Myocyte (in vitro differentiated cells): ENCODE results near the gene ZBTB43. TPM values are rescaled to one million over a fixed set of nuclear protein-coding genes. Genes with fewer than 3 reads are reported as not detected.
"Not testable (repeated sequence)": the region's sequence is repeated elsewhere in the genome, so short reads cannot be mapped to it uniquely, and the experiment has no call there.

Source experiments
- DNase-seq: peaks from one replicate; pipeline ENCODE4 v3.0.0-alpha.2; 2012; ENCODE audit warnings: low read depth
- polyA plus RNA-seq: library from polyadenylated mRNA; unstranded; fragments of >200 nt; gene quantifications from one replicate; pipeline ENCODE4 v1.2.1, GENCODE V29; 2012; ENCODE audit warnings: missing spikeins
- total RNA-seq: library from RNA; depleted of rRNA; stranded (reverse); fragments of >200 nt; gene quantifications from 2 replicates; pipeline ENCODE4 v1.2.3, GENCODE V29; 2014

ZBTB43 gene
- total RNA-seq, result 40.8 and 42.7 TPM in 2 replicates
- polyA plus RNA-seq, result 18.8 TPM

DNA sequence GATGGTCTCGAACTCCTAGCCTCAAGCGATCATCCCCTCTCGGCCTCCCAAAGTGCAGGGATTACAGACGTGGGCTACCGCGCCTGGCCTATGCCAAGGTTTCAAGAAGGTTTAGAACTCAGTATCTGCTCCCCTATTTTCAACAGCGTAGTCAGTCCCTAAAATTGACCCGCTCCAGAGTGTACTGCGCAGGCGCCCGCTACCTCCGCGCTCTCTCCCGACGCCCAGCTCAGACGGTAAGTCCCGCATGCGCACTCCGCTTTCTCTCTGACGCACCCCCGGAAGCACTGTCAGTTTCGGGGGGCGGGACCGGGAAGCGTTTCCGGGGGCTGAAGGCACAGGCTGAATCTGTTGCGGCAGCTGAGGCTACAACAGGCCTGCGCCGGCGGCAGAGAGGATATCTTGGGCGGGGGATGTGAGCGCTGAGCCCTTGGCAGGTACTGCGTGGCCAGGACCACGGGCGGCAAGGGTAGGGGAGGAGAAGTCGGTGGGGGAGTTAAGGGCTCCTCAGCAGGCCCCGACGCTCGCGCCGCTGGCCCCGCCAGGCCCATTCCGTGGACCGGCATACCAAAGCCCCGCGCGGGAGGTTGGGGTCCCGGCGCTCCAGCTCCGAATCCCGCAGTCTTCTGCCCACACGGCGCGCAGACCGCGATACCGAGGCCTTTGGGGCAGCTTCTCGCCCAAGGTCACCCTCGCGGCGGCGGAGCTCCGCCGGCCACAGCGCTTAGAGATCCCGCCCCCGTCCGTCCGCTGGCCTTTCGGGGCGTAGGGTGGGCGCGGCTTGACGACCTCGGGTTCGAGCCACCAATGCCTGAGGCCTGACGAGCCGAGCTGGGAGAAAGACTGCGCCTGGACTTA lies at the start of gene ZBTB43:
Gene ZBTB43 (plus strand): TSS at position 345 of the 858 bp plus-strand sequence. CDS start 27,470 bp downstream, outside the sequence.
- peak; percentile 98 for DNase-seq

GRCh38 chr9:126755317-126755875 lies 49.4 kb upstream of the ZBTB43 start:
- DNase-seq, result no peak

- no peak for DNase-seq
Observed at GRCh38 chr9:126756238-126756637, 48.6 kb upstream of the ZBTB43 start.

GRCh38 chr9:126756876-126757415 lies 47.9 kb upstream of the ZBTB43 start:
- peak; percentile 50 for DNase-seq

GRCh38 chr9:126758916-126759585 lies 45.8 kb upstream of the ZBTB43 start:
- DNase-seq, result no peak

- DNase-seq, result no peak
Observed at GRCh38 chr9:126761274-126761673, 43.6 kb upstream of the ZBTB43 start.

DNA sequence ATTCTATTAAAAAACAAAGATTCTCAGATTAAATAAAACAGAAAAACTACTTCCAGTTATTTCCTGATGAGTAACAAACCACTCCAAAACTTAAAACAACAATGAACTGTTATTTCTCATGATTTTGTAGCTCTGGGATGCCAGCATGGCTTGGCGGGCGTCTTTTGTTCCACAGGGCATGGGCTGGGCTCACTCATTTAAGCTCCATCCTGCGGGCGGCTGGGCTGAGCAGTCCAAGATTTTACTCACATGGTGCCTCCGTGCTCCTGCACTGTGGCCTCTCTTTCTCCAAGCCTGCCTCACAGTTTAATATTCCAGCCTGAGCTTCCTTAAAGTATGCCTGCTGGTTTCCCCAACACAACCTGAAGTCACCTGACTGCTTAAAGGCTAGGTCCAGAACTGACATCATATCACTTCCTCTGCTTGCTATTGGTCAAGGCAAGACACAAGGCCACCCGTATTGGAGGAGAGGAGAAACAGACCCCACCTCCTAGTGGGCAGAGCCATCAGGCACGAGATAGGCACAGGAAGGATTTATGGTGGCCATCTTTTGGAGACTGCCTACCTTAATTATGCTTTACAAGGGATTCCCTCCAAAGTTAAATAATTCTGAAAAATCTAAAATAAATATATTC lies 41.6 kb upstream of the ZBTB43 start:
- no peak for DNase-seq

DNA sequence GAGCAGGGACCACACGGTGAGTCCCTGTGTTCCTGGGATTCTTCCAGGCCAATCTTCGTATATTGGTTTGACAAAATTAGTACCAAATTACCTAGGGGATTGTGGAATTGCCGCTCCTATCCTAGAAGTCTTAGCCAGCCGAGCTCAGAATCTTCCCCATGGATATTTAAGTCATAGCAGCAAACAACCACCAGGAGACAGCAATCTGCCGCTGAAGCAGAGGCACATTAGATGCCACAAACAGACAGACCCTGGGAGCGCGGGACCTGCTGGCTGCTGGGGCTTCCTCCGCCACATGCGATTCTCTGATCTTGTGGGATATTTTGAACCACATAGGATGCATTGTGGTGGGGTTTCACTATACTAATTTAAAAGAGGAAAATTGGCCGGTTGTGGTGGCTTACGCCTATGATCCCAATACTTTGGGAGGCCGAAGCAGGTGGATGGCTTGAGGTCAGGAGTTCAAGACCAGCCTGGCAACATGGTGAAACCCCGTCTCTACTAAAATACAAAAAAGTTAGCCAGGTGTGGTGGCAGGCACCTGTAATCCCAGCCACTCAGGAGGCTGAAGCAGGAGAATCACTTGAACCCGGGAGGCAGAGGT lies 31.7 kb upstream of the ZBTB43 start:
- DNase-seq, result peak; percentile 26

DNA sequence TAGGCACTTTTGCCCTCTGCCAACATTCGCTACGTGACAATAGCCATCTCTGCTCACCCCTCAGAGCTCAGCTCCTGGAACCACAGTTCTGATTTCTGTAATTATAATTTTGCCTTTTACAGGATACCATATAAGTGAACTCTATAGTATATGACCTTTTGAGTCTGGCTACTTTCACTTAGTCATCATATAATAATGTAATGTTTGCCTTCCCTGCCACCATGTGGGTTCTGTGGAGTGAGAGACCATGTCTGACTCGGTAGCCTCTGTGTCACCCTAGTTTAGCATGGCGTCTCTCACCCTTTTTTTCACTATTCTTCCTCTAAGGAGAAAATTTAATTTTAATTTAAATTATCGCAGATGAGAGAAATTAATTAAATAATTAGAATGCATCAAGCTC lies 28.9 kb upstream of the ZBTB43 start:
- DNase-seq, result no peak

- no peak for DNase-seq
Observed at GRCh38 chr9:126777733-126778132, 27.1 kb upstream of the ZBTB43 start.

DNA sequence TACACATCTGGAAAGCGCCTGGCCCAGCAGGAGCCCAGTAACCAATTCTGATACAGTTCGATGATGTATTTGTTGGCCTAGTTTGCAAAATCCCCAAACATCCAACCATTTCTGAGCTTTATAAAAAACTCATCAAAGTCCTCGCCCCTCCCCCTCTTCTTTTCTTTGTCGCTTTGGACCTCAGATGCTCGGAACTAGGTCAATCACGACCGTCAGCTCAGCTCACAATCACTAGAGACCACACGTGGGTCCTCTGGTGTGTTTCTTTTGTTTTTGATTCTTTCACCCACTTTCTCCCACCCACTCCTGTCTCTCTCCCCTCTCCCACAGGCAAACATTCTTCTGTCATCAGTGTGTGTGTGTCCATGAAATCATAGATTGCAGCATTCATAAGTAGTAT lies 26.7 kb upstream of the ZBTB43 start:
- no peak for DNase-seq

DNA sequence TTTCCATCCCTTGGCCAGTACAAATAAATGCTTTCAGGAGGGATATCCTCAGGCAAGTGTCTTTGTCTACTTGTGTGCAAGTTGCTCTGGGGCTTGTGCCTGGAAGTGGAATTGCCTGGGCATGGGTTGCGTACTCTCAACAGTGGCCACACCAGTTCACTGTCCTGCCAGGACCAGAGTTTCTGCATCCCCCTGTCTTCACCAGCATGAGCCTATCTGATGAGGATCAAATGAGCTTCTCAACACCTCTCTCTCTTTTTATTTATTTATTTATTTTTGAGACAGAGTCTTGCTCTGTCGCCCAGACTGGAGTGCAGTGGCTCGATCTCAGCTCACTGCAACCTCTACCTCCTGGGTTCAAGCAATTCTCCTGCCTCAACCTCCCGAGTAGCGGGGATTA lies 26.1 kb upstream of the ZBTB43 start:
- DNase-seq, result not testable (repeated sequence)

DNA sequence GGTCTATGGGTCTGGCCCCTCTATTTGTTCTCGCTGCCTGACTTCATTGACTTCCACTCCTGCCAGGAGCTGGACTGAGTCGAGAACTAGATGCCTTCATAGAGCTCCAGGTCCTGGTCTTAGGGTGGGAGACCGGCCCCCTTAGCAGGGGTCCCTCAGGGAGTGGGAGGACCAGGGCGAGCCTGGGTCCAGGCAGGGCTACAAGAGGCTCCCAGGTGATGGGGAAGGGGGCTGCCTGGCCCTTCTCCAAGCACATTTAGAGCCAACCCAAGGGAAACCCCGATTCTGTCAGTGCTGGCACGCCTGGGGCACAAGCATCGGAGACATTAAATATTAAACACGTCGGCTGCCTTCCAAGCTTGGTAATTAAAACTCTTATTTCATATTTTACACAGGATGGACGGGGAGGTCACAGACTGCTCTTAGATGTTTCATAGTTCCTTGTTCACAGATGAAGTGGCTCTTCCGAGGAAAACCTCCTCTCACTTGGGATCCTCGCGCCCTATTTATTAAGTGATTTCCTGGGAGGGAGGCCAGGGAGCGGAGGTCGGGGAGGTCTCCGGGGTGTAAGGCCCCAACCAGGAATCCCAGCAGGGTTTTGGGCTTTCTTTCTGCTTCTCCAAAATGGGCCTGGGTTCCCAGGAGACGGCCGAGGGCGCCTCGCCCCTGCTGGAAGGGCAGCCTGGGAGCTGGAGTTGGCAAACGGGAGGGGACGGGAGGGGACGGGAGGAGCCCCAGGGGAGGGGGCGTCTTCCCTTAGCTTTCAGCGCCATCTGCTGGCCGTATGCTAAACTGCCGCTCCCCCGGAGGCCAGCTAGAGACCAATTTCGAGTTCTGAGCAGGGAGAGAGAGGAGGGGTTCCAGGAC lies 23.4 kb upstream of the ZBTB43 start:
- DNase-seq, result peak; percentile 83

GRCh38 chr9:126782053-126782388 lies 22.8 kb upstream of the ZBTB43 start:
- DNase-seq, result no peak

DNA sequence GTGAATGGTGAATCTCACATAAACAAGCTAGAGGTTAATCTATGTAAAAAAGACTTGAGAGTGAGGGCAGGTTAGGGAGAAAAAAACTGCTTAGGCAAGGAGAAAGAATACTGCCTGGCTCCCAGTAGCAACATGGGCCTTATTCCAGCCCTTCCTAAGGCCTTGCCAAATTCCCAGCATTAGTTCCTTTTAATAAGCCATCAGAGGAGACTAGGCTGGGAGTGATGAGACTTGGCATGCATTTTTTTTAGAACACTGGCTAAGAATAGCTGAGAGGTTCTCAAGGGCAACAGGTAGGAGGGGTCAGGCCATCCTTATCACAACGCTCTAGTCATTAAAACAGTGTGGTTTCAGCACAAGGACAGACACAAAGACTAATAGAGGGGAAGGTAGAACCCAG lies 20.9 kb upstream of the ZBTB43 start:
- DNase-seq, result no peak

GRCh38 chr9:126784401-126784800 lies 20.4 kb upstream of the ZBTB43 start:
- no peak for DNase-seq

DNA sequence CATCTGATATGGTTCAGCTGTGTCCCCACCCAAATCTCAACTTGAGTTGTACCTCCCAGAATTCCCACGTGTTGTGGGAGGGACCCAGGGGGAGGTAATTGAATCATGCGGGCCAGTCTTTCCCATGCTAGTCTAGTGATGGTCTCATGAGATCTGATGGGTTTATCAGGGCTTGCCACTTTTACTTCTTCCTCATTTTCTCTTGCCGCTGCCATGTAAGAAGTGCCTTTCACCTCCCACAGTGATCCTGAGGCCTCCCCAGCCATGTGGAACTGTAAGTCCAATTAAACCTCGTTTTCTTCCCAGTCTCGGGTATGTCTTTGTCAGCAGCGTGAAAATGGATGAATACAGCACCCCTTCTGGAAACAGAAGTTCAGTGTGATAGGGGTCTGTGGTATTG lies 20.0 kb upstream of the ZBTB43 start:
- DNase-seq, result not testable (repeated sequence)

GRCh38 chr9:126788046-126788445 lies 16.8 kb upstream of the ZBTB43 start:
- DNase-seq, result no peak

- peak; percentile 76 for DNase-seq
Observed at GRCh38 chr9:126788634-126789349, 16.0 kb upstream of the ZBTB43 start.
